ENCODE results near the gene SMCO2. TPM values are rescaled to one million over a fixed set of nuclear protein-coding genes. Genes with fewer than 3 reads are reported as not detected.

SMCO2 gene
- total and polyA plus RNA-seq, 10 donors = 0.06 to 0.92 (median 0.16) TPM; not detected in 7

GRCh38 chr12:27550653-27550975, 104.1 kb downstream of the SMCO2 start:
- Histone ChIP-seq H3K27ac (peak overlapping the region in 5 of 8 donors; percentile 9 to 82 (median 70)), H3K36me3 (no peaks in the 10 kb centered on the region), H3K9me3 (no peaks in the 10 kb centered on the region), H3K4me3 (no peak overlapping the region), H3K4me1 (peaks cover 22 to 61% (median 36%) of the 10 kb centered on the region in 6 donors), H3K27me3 (replicated peaks in 1 of 7) (no peaks in the 10 kb centered on the region)
- TF ChIP-seq POLR2A (IDR thresholded peaks at IDR 0.05) (no peak), CTCF (IDR thresholded peaks at IDR 0.05 in 8 of 11, conservative IDR thresholded peaks at IDR 0.05 in 3 of 11) (no peak), POLR2AphosphoS5 (IDR thresholded peaks at IDR 0.05) (no peak)
- 62 to 70% (median 68%) methylated on average over 4 of the region's 4 CpGs for WGBS, 5 donors
- intact Hi-C loops (cut with DNase I; ENCODE audit: low total_unique reads) = no loop called here
- no peak for DNase-seq

GRCh38 chr12:27551172-27551840, 104.8 kb downstream of the SMCO2 start:
- 58 to 80% (median 70%) methylated on average over 9 of the region's 9 CpGs for WGBS, 5 donors
- H3K4me1 ChIP-seq = peaks cover 29 to 68% (median 43%) of the 10 kb centered on the region in 6 donors

More at GRCh38 chr12:27551172-27551840, 104.8 kb downstream of the SMCO2 start:
- no peaks in the 10 kb centered on the region for H3K36me3 ChIP-seq
- peak overlapping the region in 6 of 8 donors; percentile 21 to 82 (median 62) for H3K27ac ChIP-seq
- H3K9me3 ChIP-seq = no peaks in the 10 kb centered on the region
- intact Hi-C loops (cut with DNase I; ENCODE audit: low total_unique reads) = no loop called here
- DNase-seq = no peak
- no peaks in the 10 kb centered on the region for H3K27me3 ChIP-seq (replicated peaks in 1 of 7)
- no peak overlapping the region for H3K4me3 ChIP-seq
- no peak for TF ChIP-seq POLR2A (IDR thresholded peaks at IDR 0.05)
- no peak for TF ChIP-seq CTCF (IDR thresholded peaks at IDR 0.05 in 8 of 11, conservative IDR thresholded peaks at IDR 0.05 in 3 of 11)
- TF ChIP-seq POLR2AphosphoS5 (IDR thresholded peaks at IDR 0.05) = no peak

Other genes with a start within 250 kb of the SMCO2 start
- 10 to 100 TPM; 22.0 to 39.8 (median 26.9) TPM for gene STK38L, start 202.4 kb upstream of the SMCO2 start, total RNA-seq
- gene STK38L, start 202.4 kb upstream of the SMCO2 start, polyA plus RNA-seq = 1 to 10 TPM; 6.4 to 7.9 (median 6.8) TPM
- 1 to 10 TPM; 1.1 to 3.7 (median 2.1) TPM for gene BMAL2, start 113.9 kb upstream of the SMCO2 start, total RNA-seq
- gene BMAL2, start 113.9 kb upstream of the SMCO2 start, polyA plus RNA-seq = 1 to 10 TPM in 2 of 3 donors, under 1 TPM in 1; 0.67 to 1.4 (median 1.3) TPM
- 100 to 1,000 TPM in 5 of 7 donors, 10 to 100 TPM in 2; 71.4 to 182 (median 121) TPM for gene PPFIBP1, start 77.5 kb downstream of the SMCO2 start, total RNA-seq
- 10 to 100 TPM in 1 of 3 donors, 1 to 10 TPM in 2; 3.7 to 10.7 (median 4.1) TPM for gene PPFIBP1, start 77.5 kb downstream of the SMCO2 start, polyA plus RNA-seq
- 1 to 10 TPM; 1.4 to 5.4 (median 4.2) TPM for gene REP15, start 249.7 kb downstream of the SMCO2 start, total RNA-seq
- gene REP15, start 249.7 kb downstream of the SMCO2 start, polyA plus RNA-seq = 1 to 10 TPM in 2 of 3 donors, under 1 TPM in 1; 0.89 to 1.8 (median 1.1) TPM